K562 (cell line): ENCODE results near the gene SESN2. TPM values are rescaled to one million over a fixed set of nuclear protein-coding genes. Genes with fewer than 3 reads are reported as not detected.

Experiments used
- CBFA2T2 ChIP-seq: fragments of 450-650 bp; conservative IDR thresholded peaks from 2 replicates; pipeline ENCODE4 v1.6.1; 2017; ENCODE audit warnings: mild to moderate bottlenecking
- CREB3 ChIP-seq: fragments of 450-650 bp; conservative IDR thresholded peaks from 2 replicates; pipeline ENCODE4 v1.6.1; 2016; ENCODE audit warnings: missing genetic modification characterization, low read depth, mild to moderate bottlenecking, missing compliant biosample characterization, moderate library complexity
- HSF4 ChIP-seq: fragments of 250-450 bp; sonication (Bioruptor Pico); IDR thresholded peaks from 2 replicates; pipeline ENCODE4 v2.1.2; 2022; ENCODE audit warnings: mild to moderate bottlenecking, moderate library complexity, borderline replicate concordance
- MGA ChIP-seq: fragments of 450-650 bp; IDR thresholded peaks from 2 replicates; pipeline ENCODE4 v1.6.1; 2016; ENCODE audit warnings: mild to moderate bottlenecking, moderate library complexity
- MTA3 ChIP-seq: fragments of 450-650 bp; formaldehyde crosslinking; IDR thresholded peaks from 2 replicates; pipeline ENCODE4 v1.6.1; 2017; ENCODE audit warnings: mild to moderate bottlenecking, borderline replicate concordance
- NRF1 ChIP-seq, 2 experiments: fragments of 450-650 bp; IDR thresholded peaks in 1 of 2; conservative IDR thresholded peaks in 1 of 2; 2 replicates each; pipeline ENCODE4 v1.6.1; 2014; ENCODE audit warnings: mild to moderate bottlenecking in 2 of 2
- RUNX1 ChIP-seq: sonication (generic); IDR thresholded peaks from 2 replicates; pipeline ENCODE4 v1.6.1; 2016; ENCODE audit warnings: antibody characterized with exemption, low read depth
- ZNF444 ChIP-seq: fragments of 250-450 bp; sonication (Bioruptor Pico); IDR thresholded peaks from 2 replicates; pipeline ENCODE4 v1.4.0; 2020; ENCODE audit warnings: mild to moderate bottlenecking, moderate library complexity
- ZNF644 ChIP-seq: fragments of 200-800 bp; sonication (Bioruptor generic); IDR thresholded peaks from 2 replicates; pipeline ENCODE4 v1.6.1; 2016; ENCODE audit warnings: low read depth, missing genetic modification characterization, missing compliant biosample characterization
- polyA plus RNA-seq, 8 experiments: library from polyadenylated mRNA; depleted of rRNA in 4 of 8; stranded (reverse) in 5 of 8; unstranded in 3 of 8; fragments of >200 nt; fragmentation: Nextera tagmentation in 2 of 8; fragmentation: Illumina TruSeq in 1 of 8; extraction: Ambion mirVana in 2 of 8; extraction: Trizol in 1 of 8; gene quantifications; 2 replicates each; pipeline versions ENCODE4 v1.2.1 to v1.2.3, GENCODE V29; 2011 to 2014; ENCODE audit warnings: inconsistent platforms in 1 of 8, missing spikeins in 1 of 8
- total RNA-seq, 7 experiments: library from RNA; depleted of rRNA in 6 of 7; stranded (reverse); fragments of >200 nt in 6 of 7; fragmentation: Illumina TruSeq in 2 of 7; extraction: Trizol in 2 of 7; gene quantifications; 2 replicates each; pipeline versions ENCODE4 v1.2.1 to v1.2.3, GENCODE V29; 2011 to 2021; ENCODE audit warnings: low replicate concordance in 1 of 7

The SESN2 gene
- total and polyA plus RNA-seq, 9 of the 15 experiments (the other 6 are each of a cell fraction or from before 2014, with no cell fraction given), result 3.7 to 71.3 (median 16.8) TPM

GRCh38 chr1:28296401-28297261, 37.3 kb downstream of the SESN2 start (continued):
- TF ChIP-seq MGA (peak; percentile 43), CREB3 (tag) (no peak), RUNX1 (no peak), MTA3 (0 out of 2 replicates have a peak, but pooled peaks have one; percentile 39), NRF1 (conservative IDR thresholded peaks at IDR 0.05 in 1 of 2, IDR thresholded peaks at IDR 0.05 in 1 of 2) (no peak), ZNF444 (CRISPR knock-in tag) (no peak), HSF4 (CRISPR knock-in tag) (no peak), ZNF644 (tag) (no peak), CBFA2T2 (peak; percentile 72)
